Muscle of arm (tissue), 12 donors: ENCODE data around the gene COBL. TPM values are rescaled to one million over a fixed set of nuclear protein-coding genes. Genes with fewer than 3 reads are reported as not detected.

ENCODE experiments used
- DNase-seq: peaks from one replicate; pipeline ENCODE4 v3.0.0-alpha.2; 2013
- polyA plus RNA-seq, 12 donors: library from polyadenylated mRNA; unstranded; fragments of 120-200 nt; gene quantifications; one replicate each; pipeline ENCODE4 v1.2.1, GENCODE V29; 2013; ENCODE audit not compliant: insufficient read length in 12 of 12

Gene COBL
- polyA plus RNA-seq, 12 donors, result 37.5 to 412 (median 128) TPM

GRCh38 chr7:51029131-51029530 lies 287.5 kb downstream of the COBL start:
- no peak for DNase-seq

GRCh38 chr7:51027935-51028830 lies 288.4 kb downstream of the COBL start:
- no peak for DNase-seq

- DNase-seq, result no peak
These were observed 289.3 kb downstream of the COBL start for GRCh38 chr7:51027106-51027934.

- no peak for DNase-seq
These were observed 290.3 kb downstream of the COBL start for GRCh38 chr7:51026341-51026740.

- no peak for DNase-seq
These were observed 290.9 kb downstream of the COBL start for GRCh38 chr7:51025668-51026067.

GRCh38 chr7:51024867-51025266 lies 291.7 kb downstream of the COBL start:
- DNase-seq, result no peak

- no peak for DNase-seq
These were observed 293.1 kb downstream of the COBL start for GRCh38 chr7:51023547-51023946.

- no peak for DNase-seq
These were observed 293.8 kb downstream of the COBL start for GRCh38 chr7:51022821-51023220.

- DNase-seq, result no peak
These were observed 294.6 kb downstream of the COBL start for GRCh38 chr7:51021906-51022570.

GRCh38 chr7:51020944-51021343 lies 295.7 kb downstream of the COBL start:
- no peak for DNase-seq

GRCh38 chr7:51019891-51020870 lies 296.4 kb downstream of the COBL start:
- DNase-seq, result no peak

- no peak for DNase-seq
These were observed 297.3 kb downstream of the COBL start for GRCh38 chr7:51019191-51019844.

- no peak for DNase-seq
These were observed 298.8 kb downstream of the COBL start for GRCh38 chr7:51017576-51018535.

- DNase-seq, result no peak
These were observed 300.1 kb downstream of the COBL start for GRCh38 chr7:51016546-51016945.

GRCh38 chr7:51015581-51015980 lies 301.0 kb downstream of the COBL start:
- no peak for DNase-seq

- no peak for DNase-seq
These were observed 301.8 kb downstream of the COBL start for GRCh38 chr7:51014811-51015210.

- DNase-seq, result no peak
These were observed 302.6 kb downstream of the COBL start for GRCh38 chr7:51013861-51014511.

- no peak for DNase-seq
These were observed 303.3 kb downstream of the COBL start for GRCh38 chr7:51013218-51013786.
